Esophagus squamous epithelium (tissue), 5 donors: ENCODE measurements around the gene GPA33. TPM values are rescaled to one million over a fixed set of nuclear protein-coding genes. Genes with fewer than 3 reads are reported as not detected.

ENCODE experiments used
- DNase-seq: peaks from one replicate; lab custom pipeline; 2025; lab: John Stamatoyannopoulos, UW
- H3K27ac ChIP-seq, 4 donors: fragments of 200-600 bp; sonication (generic); one replicate each; pipeline ENCODE4 v1.5.1; 2016 to 2019; ENCODE audit warnings: mild to moderate bottlenecking in 1 of 4
- H3K27me3 ChIP-seq, 4 donors: fragments of 200-600 bp; sonication (generic); 1 replicate in 3 of 4; 2 replicates in 1 of 4; pipeline versions ENCODE4 v1.5.1 to v1.6.0; 2017 to 2021; ENCODE audit warnings: antibody characterized with exemption in 1 of 4
- H3K36me3 ChIP-seq, 3 donors: fragments of 200-600 bp; sonication (generic); one replicate each; pipeline ENCODE4 v1.5.1; 2016 to 2019
- H3K4me1 ChIP-seq, 3 donors: fragments of 200-600 bp; sonication (generic); one replicate each; pipeline ENCODE4 v1.5.1; 2017 to 2019
- H3K4me3 ChIP-seq, 4 donors: fragments of 200-600 bp; sonication (generic); 1 replicate in 3 of 4; 2 replicates in 1 of 4; pipeline ENCODE4 v1.5.1; 2016 to 2019; ENCODE audit warnings: mild to moderate bottlenecking in 2 of 4, moderate library complexity in 1 of 4
- H3K9me3 ChIP-seq, 3 donors: fragments of 200-600 bp; sonication (generic); one replicate each; pipeline ENCODE4 v1.5.1; 2016 to 2019
- POLR2A ChIP-seq, 4 donors: fragments of 450-650 bp; IDR thresholded peaks; one replicate each; pipeline ENCODE4 v1.6.1; 2017; ENCODE audit warnings: antibody characterized with exemption in 4 of 4, mild to moderate bottlenecking in 4 of 4, moderate library complexity in 3 of 4
- WGBS, 2 donors: methylation state at CpG; one replicate each; pipeline ENCODE4 v1.1.5; 2018; 5-methylcytosine and 5-hydroxymethylcytosine counted together
- intact Hi-C: fragments of 100-400 bp; cut with DNase I; formaldehyde crosslinking; loops from one replicate; pipeline ENCODE4 v1.15.0; 2022
- total RNA-seq, 4 donors: library from RNA; depleted of rRNA; stranded (reverse); fragments of >200 nt; gene quantifications; one replicate each; pipeline ENCODE4 v1.1.0, GENCODE V29; 2016
- TF ChIP-seq, protein P1 (sequence below), 6 experiments: fragments of 450-650 bp in 4 of 6; fragments of 200-600 bp in 2 of 6; sonication (generic) in 2 of 6; IDR thresholded peaks; one replicate each; pipeline ENCODE4 v1.5.1; 2016 to 2019; ENCODE audit warnings: antibody characterized with exemption in 6 of 6, mild to moderate bottlenecking in 4 of 6, moderate library complexity in 4 of 6
- donor health status: DM: yes; HTN: yes; CAD: no.

GPA33 gene
- total RNA-seq, 4 donors from 2014 or later: not detected

DNA sequence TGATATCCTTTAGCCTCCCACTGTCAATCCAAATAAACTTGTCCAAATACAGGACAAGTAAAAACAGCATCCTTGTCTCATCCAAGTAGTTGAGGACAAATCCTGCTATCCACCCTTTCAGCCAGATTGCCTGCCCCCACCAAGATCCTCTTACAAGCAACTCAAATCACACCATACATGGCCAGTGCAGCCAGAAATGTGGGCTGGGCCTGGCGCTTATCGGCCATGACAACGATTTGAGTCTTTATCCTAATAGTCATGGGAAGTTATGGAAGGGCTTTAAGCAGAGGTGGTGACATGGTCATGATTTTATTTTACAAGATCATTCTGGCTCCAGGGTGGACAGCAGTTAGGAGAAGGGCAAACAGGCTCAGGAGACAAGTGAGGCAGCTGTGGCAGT lies 6.3 kb downstream of the GPA33 start:
- no peaks in the 10 kb centered on the region for H3K9me3 ChIP-seq
- intact Hi-C loops: no loop called here
- H3K4me1 ChIP-seq: peaks cover 0 to 9% (median 0%) of the 10 kb centered on the region in 3 donors
- no peaks in the 10 kb centered on the region for H3K36me3 ChIP-seq
- DNase-seq: no peak
- H3K4me3 ChIP-seq: no peak overlapping the region
- no peak overlapping the region for H3K27ac ChIP-seq
- peaks cover 0 to 37% (median 0%) of the 10 kb centered on the region in 4 donors for H3K27me3 ChIP-seq
- no peak for TF ChIP-seq POLR2A (IDR thresholded peaks at IDR 0.05)
- TF ChIP-seq, protein P1, sequence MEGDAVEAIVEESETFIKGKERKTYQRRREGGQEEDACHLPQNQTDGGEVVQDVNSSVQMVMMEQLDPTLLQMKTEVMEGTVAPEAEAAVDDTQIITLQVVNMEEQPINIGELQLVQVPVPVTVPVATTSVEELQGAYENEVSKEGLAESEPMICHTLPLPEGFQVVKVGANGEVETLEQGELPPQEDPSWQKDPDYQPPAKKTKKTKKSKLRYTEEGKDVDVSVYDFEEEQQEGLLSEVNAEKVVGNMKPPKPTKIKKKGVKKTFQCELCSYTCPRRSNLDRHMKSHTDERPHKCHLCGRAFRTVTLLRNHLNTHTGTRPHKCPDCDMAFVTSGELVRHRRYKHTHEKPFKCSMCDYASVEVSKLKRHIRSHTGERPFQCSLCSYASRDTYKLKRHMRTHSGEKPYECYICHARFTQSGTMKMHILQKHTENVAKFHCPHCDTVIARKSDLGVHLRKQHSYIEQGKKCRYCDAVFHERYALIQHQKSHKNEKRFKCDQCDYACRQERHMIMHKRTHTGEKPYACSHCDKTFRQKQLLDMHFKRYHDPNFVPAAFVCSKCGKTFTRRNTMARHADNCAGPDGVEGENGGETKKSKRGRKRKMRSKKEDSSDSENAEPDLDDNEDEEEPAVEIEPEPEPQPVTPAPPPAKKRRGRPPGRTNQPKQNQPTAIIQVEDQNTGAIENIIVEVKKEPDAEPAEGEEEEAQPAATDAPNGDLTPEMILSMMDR (IDR thresholded peaks at IDR 0.05): no peak
- WGBS, 2 donors: 80 to 84% methylated on average over 3 of the region's 3 CpGs

DNA sequence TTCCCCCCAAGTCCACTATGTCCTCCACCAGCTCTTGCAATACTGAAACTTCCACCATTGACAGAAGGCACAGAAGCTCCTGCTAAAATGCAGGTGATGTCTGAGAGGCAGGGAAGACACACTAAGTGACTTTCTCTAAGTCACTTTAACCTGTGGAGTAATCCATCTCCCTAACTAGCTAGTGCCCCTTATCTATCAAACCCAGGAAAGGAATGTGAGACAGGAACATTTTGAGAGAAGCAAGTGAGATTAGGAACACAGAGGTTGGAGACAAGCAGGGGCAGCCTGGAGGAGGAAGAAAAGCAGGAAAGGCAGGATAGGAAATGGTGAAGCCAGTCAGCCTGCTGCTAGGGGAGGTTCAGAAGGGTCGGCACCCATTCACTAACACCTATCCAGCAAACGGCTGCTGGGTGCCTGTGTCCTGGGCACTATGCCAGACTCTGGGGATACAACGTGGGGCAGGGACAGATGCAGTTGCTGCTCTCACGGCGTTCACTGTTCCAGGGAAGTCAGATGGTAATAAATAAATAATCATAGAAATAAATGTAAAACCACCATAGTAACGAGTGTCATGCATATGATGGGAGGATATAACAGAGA lies 7.0 kb downstream of the GPA33 start:
- no peak for DNase-seq
- no peaks in the 10 kb centered on the region for H3K9me3 ChIP-seq
- intact Hi-C loops: no loop called here
- H3K27me3 ChIP-seq: peaks cover 0 to 43% (median 0%) of the 10 kb centered on the region in 4 donors
- TF ChIP-seq POLR2A (IDR thresholded peaks at IDR 0.05): no peak
- TF ChIP-seq, protein P1 (IDR thresholded peaks at IDR 0.05): no peak
- no peaks in the 10 kb centered on the region for H3K36me3 ChIP-seq
- peaks cover 0 to 9% (median 0%) of the 10 kb centered on the region in 3 donors for H3K4me1 ChIP-seq
- no peak overlapping the region for H3K4me3 ChIP-seq
- no peak overlapping the region for H3K27ac ChIP-seq
- 43 to 47% methylated on average over 6 of the region's 6 CpGs for WGBS, 2 donors

DNA sequence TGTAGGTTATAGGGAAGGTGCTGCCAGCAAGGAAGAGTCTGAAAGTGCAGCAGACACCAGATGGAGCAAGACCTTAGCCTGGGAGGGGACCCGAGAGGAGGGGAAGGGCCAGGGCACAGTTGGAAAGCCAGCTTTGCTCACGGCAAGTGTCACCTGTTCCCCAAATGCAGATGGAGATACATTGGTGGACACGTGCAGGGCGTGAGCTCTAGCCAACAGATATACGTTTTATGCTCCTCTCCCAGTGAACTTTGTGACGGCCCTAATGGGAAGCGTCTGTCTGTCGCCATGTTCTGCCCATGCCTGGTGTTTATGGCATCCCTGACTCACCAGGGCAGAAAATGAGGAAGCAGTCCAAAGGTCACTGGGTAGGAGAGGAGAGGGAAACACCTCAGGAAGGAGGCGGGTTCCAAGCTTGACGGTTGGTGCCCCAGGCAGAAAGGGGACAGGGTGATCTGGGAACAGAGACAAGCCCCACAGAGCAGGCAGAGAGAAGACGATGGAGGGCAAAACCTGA lies 7.6 kb downstream of the GPA33 start:
- WGBS, 2 donors: 52 to 61% methylated on average over 11 of the region's 11 CpGs
- intact Hi-C loops: no loop called here
- peaks cover 0 to 9% (median 0%) of the 10 kb centered on the region in 3 donors for H3K4me1 ChIP-seq
- DNase-seq: no peak
- no peak overlapping the region for H3K4me3 ChIP-seq
- no peak overlapping the region for H3K27ac ChIP-seq
- TF ChIP-seq, protein P1 (IDR thresholded peaks at IDR 0.05): no peak
- TF ChIP-seq POLR2A (IDR thresholded peaks at IDR 0.05): no peak
- no peaks in the 10 kb centered on the region for H3K36me3 ChIP-seq
- H3K27me3 ChIP-seq: peaks cover 0 to 48% (median 0%) of the 10 kb centered on the region in 4 donors
- H3K9me3 ChIP-seq: no peaks in the 10 kb centered on the region

DNA sequence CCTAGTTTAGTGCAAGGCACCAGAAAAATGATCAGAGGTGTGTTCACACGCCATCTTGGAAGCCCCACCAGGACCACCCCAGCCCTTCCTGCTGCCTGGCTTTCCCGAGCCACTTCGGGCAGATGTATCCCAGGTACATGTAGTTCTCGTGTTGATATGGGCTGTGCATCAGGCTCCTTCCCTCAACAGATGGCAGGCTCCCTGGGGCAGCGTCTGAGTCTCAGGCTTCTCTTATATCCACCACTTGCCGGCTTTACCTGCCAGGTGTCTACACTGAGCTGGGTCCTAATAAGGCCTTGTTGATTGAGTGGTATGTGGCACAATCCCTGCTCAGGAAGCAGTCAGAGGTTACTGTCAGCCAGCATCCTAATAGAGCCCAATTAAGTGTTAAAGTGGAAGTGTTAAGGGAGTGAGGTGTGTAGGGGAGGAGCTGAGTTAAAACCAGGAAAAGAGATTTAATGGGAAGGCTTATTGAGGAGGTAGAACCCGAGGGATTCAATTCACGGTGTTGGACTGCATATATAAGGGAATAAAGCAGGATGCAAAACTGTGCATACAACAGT lies 8.5 kb downstream of the GPA33 start:
- peaks cover 0 to 9% (median 0%) of the 10 kb centered on the region in 3 donors for H3K4me1 ChIP-seq
- no peak for DNase-seq
- H3K4me3 ChIP-seq: no peak overlapping the region
- H3K27me3 ChIP-seq: peaks cover 0 to 48% (median 0%) of the 10 kb centered on the region in 4 donors
- no peak for TF ChIP-seq POLR2A (IDR thresholded peaks at IDR 0.05)
- TF ChIP-seq, protein P1 (IDR thresholded peaks at IDR 0.05): no peak
- H3K9me3 ChIP-seq: no peaks in the 10 kb centered on the region
- H3K36me3 ChIP-seq: no peaks in the 10 kb centered on the region
- WGBS, 2 donors: 83 to 93% methylated on average over 7 to 8 of the region's 8 CpGs
- intact Hi-C loops: no loop called here
- H3K27ac ChIP-seq: no peak overlapping the region

DNA sequence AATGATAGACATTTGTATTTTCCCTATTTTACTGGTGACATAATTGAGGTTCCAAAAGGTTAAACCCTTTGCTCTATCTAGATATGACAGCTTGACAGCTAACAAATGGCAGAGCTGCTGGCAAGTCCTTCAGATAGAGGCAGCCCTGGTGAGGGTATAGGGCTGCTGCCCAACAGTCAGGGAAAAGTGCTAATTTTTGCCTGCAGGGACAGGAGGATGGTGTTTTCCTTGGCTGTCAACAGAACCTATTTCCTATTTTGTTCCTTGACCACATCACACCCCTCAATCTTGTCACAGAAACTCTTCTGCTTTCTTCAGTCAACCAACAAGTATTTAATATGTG lies 12.3 kb downstream of the GPA33 start:
- intact Hi-C loops: no loop called here
- DNase-seq: no peak

More for the DNA sequence above, 12.3 kb downstream of the GPA33 start:
- peaks cover 0 to 4% (median 0%) of the 10 kb centered on the region in 3 donors for H3K4me1 ChIP-seq
- no peaks in the 10 kb centered on the region for H3K36me3 ChIP-seq
- TF ChIP-seq POLR2A (IDR thresholded peaks at IDR 0.05): no peak
- TF ChIP-seq, protein P1 (IDR thresholded peaks at IDR 0.05): no peak
- no peak overlapping the region for H3K4me3 ChIP-seq
- no peak overlapping the region for H3K27ac ChIP-seq
- H3K9me3 ChIP-seq: no peaks in the 10 kb centered on the region
- H3K27me3 ChIP-seq: peaks cover 0 to 53% (median 0%) of the 10 kb centered on the region in 4 donors
